Measurements from ENCODE around the gene TWIST2. TPM values are rescaled to one million over a fixed set of nuclear protein-coding genes. Genes with fewer than 3 reads are reported as not detected.

The TWIST2 gene
- total RNA-seq, 1 experiment from 2014 or later = not detected

GRCh38 chr2:238902285-238902684 lies 54.4 kb downstream of the TWIST2 start:
- Histone ChIP-seq H3K4me1 (no peaks in the 10 kb centered on the region), H3K27me3 (peaks cover 34% of the 10 kb centered on the region), H3K36me3 (no peaks in the 10 kb centered on the region)

DNA sequence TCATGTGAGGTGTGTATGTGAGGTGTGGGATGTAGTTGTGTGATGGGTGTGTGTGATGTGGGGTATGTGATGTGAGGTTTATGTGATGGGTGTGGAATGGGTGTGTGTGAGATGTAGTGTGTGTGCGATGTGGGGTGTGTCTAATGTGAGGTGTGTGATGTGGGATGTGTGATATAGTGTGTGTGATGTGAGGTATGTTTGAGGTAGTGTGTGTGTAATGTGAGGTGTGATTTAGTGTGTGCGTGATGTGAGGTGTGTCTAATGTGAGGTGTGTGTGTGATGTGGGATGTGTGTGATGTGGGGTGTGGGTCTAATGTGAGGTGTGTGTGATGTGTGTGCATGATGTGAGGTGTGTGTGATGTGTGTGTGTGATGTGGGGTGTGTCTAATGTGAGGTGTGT lies 55.3 kb downstream of the TWIST2 start:
- no peaks in the 10 kb centered on the region for H3K4me1 ChIP-seq
- H3K27ac ChIP-seq = no peak overlapping the region
- H3K4me3 ChIP-seq = no peak overlapping the region
- H3K9me3 ChIP-seq (replicated peaks) = no peaks in the 10 kb centered on the region
- peaks cover 27% of the 10 kb centered on the region for H3K27me3 ChIP-seq
- no peaks in the 10 kb centered on the region for H3K36me3 ChIP-seq
- DNase-seq = no peak

More at GRCh38 chr2:238902285-238902684, 54.4 kb downstream of the TWIST2 start:
- no peak overlapping the region for H3K4me3 ChIP-seq
- H3K9me3 ChIP-seq (replicated peaks) = no peaks in the 10 kb centered on the region
- DNase-seq = no peak
- H3K27ac ChIP-seq = no peak overlapping the region

DNA sequence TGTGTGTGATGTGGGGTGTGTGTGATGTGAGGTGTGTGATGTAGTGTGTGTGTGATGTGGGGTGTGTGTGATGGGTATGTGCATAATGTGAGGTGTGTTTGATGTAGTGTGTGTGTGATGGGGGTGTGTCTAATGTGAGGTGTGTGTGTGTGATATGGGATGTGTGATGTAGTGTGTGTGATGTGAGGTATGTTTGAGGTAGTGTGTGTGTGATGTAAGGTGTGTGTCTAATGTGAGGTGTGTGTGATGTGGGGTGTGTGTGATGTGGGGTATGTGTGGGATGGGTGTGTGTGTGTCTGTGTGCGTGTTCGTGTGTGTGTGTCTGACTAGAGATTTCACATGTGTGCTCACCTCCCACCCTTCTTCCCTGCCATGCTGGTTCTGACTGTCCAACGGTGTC lies 56.3 kb downstream of the TWIST2 start:
- Histone ChIP-seq H3K27ac (no peak overlapping the region), H3K4me3 (no peak overlapping the region), H3K36me3 (no peaks in the 10 kb centered on the region), H3K27me3 (peaks cover 18% of the 10 kb centered on the region), H3K9me3 (replicated peaks) (no peaks in the 10 kb centered on the region), H3K4me1 (no peaks in the 10 kb centered on the region)
- DNase-seq = no peak

DNA sequence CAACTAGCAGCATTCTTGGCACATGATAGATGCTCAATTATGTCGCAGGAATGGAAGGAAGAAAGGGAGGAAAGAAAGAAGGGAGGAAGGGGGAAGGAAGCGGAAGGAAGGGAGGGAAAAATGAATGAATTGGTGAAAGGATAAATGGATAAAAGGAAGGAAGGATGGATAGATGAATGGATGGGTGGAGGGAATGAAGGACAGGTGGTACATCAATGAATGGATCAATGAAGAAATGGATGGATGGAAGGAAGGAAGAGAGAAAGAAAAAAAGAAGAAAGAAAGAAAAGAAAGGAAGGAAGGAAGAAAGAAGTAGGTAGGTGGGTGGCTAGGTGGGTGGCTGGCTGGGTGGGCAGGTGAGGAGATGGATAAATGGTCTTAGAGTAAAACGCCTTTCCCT lies 56.8 kb downstream of the TWIST2 start:
- H3K27me3 ChIP-seq = peaks cover 13% of the 10 kb centered on the region
- no peaks in the 10 kb centered on the region for H3K9me3 ChIP-seq (replicated peaks)
- no peak overlapping the region for H3K27ac ChIP-seq
- no peaks in the 10 kb centered on the region for H3K4me1 ChIP-seq
- no peaks in the 10 kb centered on the region for H3K36me3 ChIP-seq
- H3K4me3 ChIP-seq = no peak overlapping the region
- no peak for DNase-seq

DNA sequence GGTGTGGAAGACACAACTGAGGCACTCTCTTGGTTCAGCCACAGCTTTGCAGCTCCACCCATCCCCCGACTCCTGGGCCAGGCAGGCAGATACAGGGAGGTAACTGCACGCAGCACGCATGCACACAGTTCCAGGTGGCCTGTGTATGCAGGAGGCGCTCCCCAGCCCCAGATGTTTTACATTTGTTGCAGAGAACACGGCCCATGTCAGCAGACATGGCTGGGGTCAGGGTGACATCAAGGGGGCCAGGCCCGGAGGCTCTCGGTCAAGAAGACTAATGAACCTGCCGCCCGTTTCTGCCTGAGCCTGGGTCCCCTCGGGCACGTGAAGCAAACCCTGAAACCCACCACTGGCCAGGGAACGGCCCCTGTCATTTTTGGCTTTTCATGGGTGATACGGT lies 57.3 kb downstream of the TWIST2 start:
- no peak for DNase-seq
- Histone ChIP-seq H3K4me1 (no peaks in the 10 kb centered on the region), H3K27ac (no peak overlapping the region), H3K9me3 (replicated peaks) (no peaks in the 10 kb centered on the region), H3K36me3 (no peaks in the 10 kb centered on the region), H3K27me3 (peaks cover 10% of the 10 kb centered on the region), H3K4me3 (no peak overlapping the region)

GRCh38 chr2:238905644-238906043 lies 57.8 kb downstream of the TWIST2 start:
- H3K27ac ChIP-seq = no peak overlapping the region
- H3K4me1 ChIP-seq = no peaks in the 10 kb centered on the region
- H3K36me3 ChIP-seq = no peaks in the 10 kb centered on the region
- no peaks in the 10 kb centered on the region for H3K9me3 ChIP-seq (replicated peaks)
- peaks cover 5% of the 10 kb centered on the region for H3K27me3 ChIP-seq
- no peak for DNase-seq
- H3K4me3 ChIP-seq = no peak overlapping the region

GRCh38 chr2:238906254-238906935 lies 58.5 kb downstream of the TWIST2 start:
- Histone ChIP-seq H3K9me3 (replicated peaks) (no peaks in the 10 kb centered on the region), H3K27me3 (peaks cover 1% of the 10 kb centered on the region; the same call in 1 of the 2 replicates), H3K36me3 (no peaks in the 10 kb centered on the region), H3K4me3 (no peak overlapping the region), H3K4me1 (no peaks in the 10 kb centered on the region), H3K27ac (no peak overlapping the region)
- no peak for DNase-seq

DNA sequence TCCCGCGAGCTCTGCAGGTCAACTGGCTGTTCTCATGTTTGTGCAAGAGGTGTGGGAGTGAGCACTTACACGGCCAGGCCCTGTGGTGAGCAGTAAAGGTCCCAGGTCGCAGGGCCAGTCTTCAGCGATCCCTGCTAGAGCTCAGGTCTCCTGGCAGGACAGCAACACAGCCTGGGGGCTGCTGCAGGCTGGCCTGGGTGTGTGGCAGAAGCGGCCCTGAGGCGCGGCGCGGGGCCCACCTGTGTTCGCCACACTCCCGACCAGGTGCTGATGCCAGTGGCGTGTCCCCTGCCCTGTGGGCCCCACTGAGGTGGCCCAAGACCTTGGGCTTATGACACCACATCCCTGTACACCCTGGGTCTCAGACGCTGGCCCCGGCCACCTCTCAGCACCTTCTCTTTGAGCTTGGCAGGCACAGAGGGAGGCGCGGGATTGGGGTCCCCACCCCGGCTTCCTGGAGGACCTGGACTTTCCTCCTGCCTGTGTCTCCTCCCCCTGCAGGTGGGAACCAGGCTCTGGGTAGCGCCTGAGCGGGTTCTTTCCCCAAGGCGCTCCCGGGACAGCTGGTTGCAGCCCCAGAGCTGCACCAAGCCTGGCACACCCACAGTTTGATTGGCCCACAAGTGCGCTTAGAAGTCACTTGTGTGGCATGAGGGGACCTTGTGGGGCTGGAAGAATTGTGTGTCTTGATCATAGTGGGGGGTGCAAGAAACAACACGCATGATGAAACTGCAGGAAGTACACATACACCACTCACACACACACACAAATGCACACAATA lies 59.2 kb downstream of the TWIST2 start:
- DNase-seq = no peak

GRCh38 chr2:238907717-238908173 lies 59.9 kb downstream of the TWIST2 start:
- H3K9me3 ChIP-seq (replicated peaks) = no peaks in the 10 kb centered on the region
- no peak overlapping the region for H3K27ac ChIP-seq
- no peaks in the 10 kb centered on the region for H3K27me3 ChIP-seq
- DNase-seq = no peak
- H3K4me1 ChIP-seq = no peaks in the 10 kb centered on the region
- no peaks in the 10 kb centered on the region for H3K36me3 ChIP-seq
- H3K4me3 ChIP-seq = no peak overlapping the region

More for the DNA sequence above, 59.2 kb downstream of the TWIST2 start:
- Histone ChIP-seq H3K4me1 (no peaks in the 10 kb centered on the region), H3K4me3 (no peak overlapping the region), H3K9me3 (replicated peaks) (no peaks in the 10 kb centered on the region), H3K27ac (no peak overlapping the region), H3K36me3 (no peaks in the 10 kb centered on the region), H3K27me3 (no peaks in the 10 kb centered on the region)

GRCh38 chr2:238908960-238909951 lies 61.4 kb downstream of the TWIST2 start:
- no peak for DNase-seq
- no peaks in the 10 kb centered on the region for H3K27me3 ChIP-seq
- H3K4me1 ChIP-seq = no peaks in the 10 kb centered on the region
- H3K4me3 ChIP-seq = no peak overlapping the region
- no peak overlapping the region for H3K27ac ChIP-seq
- H3K9me3 ChIP-seq (replicated peaks) = no peaks in the 10 kb centered on the region
- no peaks in the 10 kb centered on the region for H3K36me3 ChIP-seq

GRCh38 chr2:238910751-238911351 lies 63.0 kb downstream of the TWIST2 start:
- H3K36me3 ChIP-seq = no peaks in the 10 kb centered on the region
- H3K4me3 ChIP-seq = no peak overlapping the region
- DNase-seq = no peak
- H3K27me3 ChIP-seq = peaks cover 7% of the 10 kb centered on the region; the same call in 1 of the 2 replicates
- H3K27ac ChIP-seq = no peak overlapping the region
- H3K4me1 ChIP-seq = no peaks in the 10 kb centered on the region
- H3K9me3 ChIP-seq (replicated peaks) = no peaks in the 10 kb centered on the region

DNA sequence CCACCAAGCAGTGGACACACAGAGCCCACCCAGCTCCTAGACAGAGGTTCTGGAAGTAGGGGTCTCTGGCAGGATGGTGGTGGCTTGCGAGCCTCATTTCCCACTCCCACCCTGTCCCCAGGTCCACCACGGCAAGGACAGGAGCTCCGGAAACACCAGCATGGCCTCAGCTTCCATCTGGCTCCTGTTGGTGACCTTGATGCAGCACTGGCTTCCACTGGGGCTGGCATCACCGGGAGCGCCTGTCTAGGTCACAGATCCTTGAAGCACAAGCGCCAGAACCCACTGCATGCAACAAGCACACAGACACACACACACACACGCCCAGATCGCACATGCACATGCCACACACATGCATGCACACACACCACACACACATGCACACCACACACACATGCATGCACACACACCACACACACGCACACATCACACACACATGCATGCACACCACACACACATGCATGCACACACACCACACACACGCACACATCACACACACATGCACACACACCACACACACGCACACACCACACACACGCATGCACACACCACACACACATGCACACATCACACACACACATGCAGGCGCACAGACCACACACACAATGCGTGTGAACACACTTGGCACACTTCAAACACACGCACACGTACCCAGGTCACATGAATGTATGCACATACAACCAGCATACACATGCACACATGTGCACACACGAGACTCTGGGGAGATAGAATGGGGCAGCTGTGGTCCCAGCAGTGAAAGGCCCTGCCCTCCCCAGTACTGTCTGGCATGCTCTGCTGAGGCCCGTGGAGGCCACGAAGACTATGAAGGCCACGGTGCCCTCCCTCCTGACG lies 63.7 kb downstream of the TWIST2 start:
- H3K36me3 ChIP-seq = no peaks in the 10 kb centered on the region
- peaks cover 7% of the 10 kb centered on the region; the same call in 1 of the 2 replicates for H3K27me3 ChIP-seq
- H3K9me3 ChIP-seq (replicated peaks) = no peaks in the 10 kb centered on the region
- no peak for DNase-seq
- no peak overlapping the region for H3K4me3 ChIP-seq
- no peaks in the 10 kb centered on the region for H3K4me1 ChIP-seq
- no peak overlapping the region for H3K27ac ChIP-seq

GRCh38 chr2:238912228-238912915 lies 64.5 kb downstream of the TWIST2 start:
- no peak for DNase-seq

More at GRCh38 chr2:238912228-238912915, 64.5 kb downstream of the TWIST2 start:
- Histone ChIP-seq H3K27me3 (peaks cover 7% of the 10 kb centered on the region; the same call in 1 of the 2 replicates), H3K4me1 (no peaks in the 10 kb centered on the region), H3K27ac (no peak overlapping the region), H3K9me3 (replicated peaks) (no peaks in the 10 kb centered on the region), H3K36me3 (no peaks in the 10 kb centered on the region), H3K4me3 (no peak overlapping the region)
